H1 (cell line): ENCODE results near the gene SPACA5. TPM values are rescaled to one million over a fixed set of nuclear protein-coding genes. Genes with fewer than 3 reads are reported as not detected.
"Not testable (repeated sequence)": the region's sequence is repeated elsewhere in the genome, so short reads cannot be mapped to it uniquely, and the experiment has no call there.

Experiments used
- CTCF ChIA-PET: fragments of 300-600 bp; sonication (Branson Sonifier 250); formaldehyde crosslinking; loops from one replicate; lab custom pipeline; 2021; ENCODE audit not compliant: partially characterized antibody; lab: Charles Lee
- POLR2A ChIA-PET: fragments of 300-600 bp; sonication (Branson Sonifier 250); formaldehyde crosslinking; loops from one replicate; lab custom pipeline; 2021; ENCODE audit warnings: inconsistent platforms; ENCODE audit not compliant: partially characterized antibody; lab: Charles Lee
- DNase-seq, 2 experiments: peaks; one replicate each; pipeline versions ENCODE4 v3.0.0 to v3.0.0-alpha.2; 2010 to 2022; ENCODE audit warnings: low spot score in 2 of 2, low read depth in 1 of 2, mixed read lengths in 1 of 2
- FAIRE-seq: peaks from 2 replicates; lab custom pipeline; 2011; peaks lifted over from hg19 to GRCh38; lab: Jason Lieb, UNC
- H2AFZ ChIP-seq: 2 replicates; pipeline ENCODE4 v1.8.1; 2012; ENCODE audit warnings: low read length, inconsistent platforms
- H2AK5ac ChIP-seq: 2 replicates; pipeline ENCODE4 v1.6.1; 2013; ENCODE audit warnings: low read depth, low read length
- H2BK120ac ChIP-seq: replicated peaks from 2 replicates; pipeline ENCODE3; 2013; ENCODE audit warnings: low read depth, low read length, inconsistent platforms
- H2BK12ac ChIP-seq: 2 replicates; pipeline ENCODE4 v1.6.1; 2013; ENCODE audit warnings: low read depth, low read length
- H2BK15ac ChIP-seq: 2 replicates; pipeline ENCODE4 v1.6.1; 2013; ENCODE audit warnings: low read length
- H2BK20ac ChIP-seq: 2 replicates; pipeline ENCODE4 v1.6.1; 2013; ENCODE audit warnings: low read length
- H2BK5ac ChIP-seq: 2 replicates; pipeline ENCODE4 v1.6.1; 2013; ENCODE audit warnings: low read depth, low read length
- H3K14ac ChIP-seq: 2 replicates; pipeline ENCODE4 v1.6.1; 2013; ENCODE audit warnings: inconsistent platforms; ENCODE audit not compliant: insufficient read length
- H3K18ac ChIP-seq: 2 replicates; pipeline ENCODE4 v1.6.1; 2013; ENCODE audit warnings: low read length; ENCODE audit errors: extremely low read depth
- H3K23ac ChIP-seq: 2 replicates; pipeline ENCODE4 v1.6.1; 2013; ENCODE audit warnings: inconsistent platforms; ENCODE audit not compliant: insufficient read length
- H3K23me2 ChIP-seq: 2 replicates; pipeline ENCODE4 v1.6.1; 2013; ENCODE audit warnings: low read depth, low read length
- H3K27ac ChIP-seq: 2 replicates; pipeline ENCODE4 v1.6.1; 2011; ENCODE audit warnings: low read depth, low read length, inconsistent platforms
- H3K27me3 ChIP-seq, 4 experiments: replicated peaks in 1 of 4; 1 replicate in 1 of 4; 2 replicates in 3 of 4; pipeline versions ENCODE4 v1.6.1 to v1.8.1; 2011 to 2013; ENCODE audit warnings: low read length in 3 of 4, mild to moderate bottlenecking in 3 of 4, inconsistent platforms in 2 of 4, mixed read lengths in 2 of 4, moderate library complexity in 1 of 4; ENCODE audit not compliant: control insufficient read depth in 3 of 4, insufficient read depth in 3 of 4; ENCODE audit errors: extremely low read depth in 1 of 4
- H3K36me3 ChIP-seq, 4 experiments: 2 replicates each; pipeline versions ENCODE4 v1.6.1 to v1.8.1; 2011 to 2013; ENCODE audit warnings: mild to moderate bottlenecking in 4 of 4, low read length in 3 of 4, moderate library complexity in 2 of 4, control low read depth in 1 of 4, inconsistent platforms in 1 of 4; ENCODE audit not compliant: insufficient read depth in 4 of 4, control insufficient read depth in 2 of 4
- H3K4ac ChIP-seq: replicated peaks from 2 replicates; pipeline ENCODE3; 2013; ENCODE audit warnings: low read length, low read depth, mixed read lengths, inconsistent platforms; ENCODE audit not compliant: insufficient read length
- H3K4me1 ChIP-seq, 4 experiments: replicated peaks in 1 of 4; 1 replicate in 1 of 4; 2 replicates in 3 of 4; pipeline versions ENCODE4 v1.6.1 to v1.8.1; 2011 to 2013; ENCODE audit warnings: low read length in 3 of 4, inconsistent platforms in 2 of 4, mixed read lengths in 1 of 4; ENCODE audit not compliant: insufficient read depth in 4 of 4, control insufficient read depth in 3 of 4
- H3K4me2 ChIP-seq, 2 experiments: 2 replicates each; pipeline versions ENCODE4 v1.6.1 to v1.8.1; 2011 to 2013; ENCODE audit warnings: low read depth in 2 of 2, low read length in 2 of 2, control low read depth in 1 of 2, inconsistent platforms in 1 of 2, mild to moderate bottlenecking in 1 of 2; ENCODE audit not compliant: insufficient read depth in 1 of 2
- H3K4me3 ChIP-seq, 4 experiments: fragments of 200-600, 300-600 bp in 1 of 4; sonication (generic), shearing (Covaris generic), sonication (Bioruptor Twin) in 1 of 4; 2 replicates each; pipeline versions ENCODE4 v1.5.1 to v1.8.1; 2011 to 2016; ENCODE audit warnings: low read length in 4 of 4, low read depth in 3 of 4, control low read depth in 2 of 4, inconsistent platforms in 2 of 4, mild to moderate bottlenecking in 2 of 4, mixed read lengths in 1 of 4, moderate library complexity in 1 of 4; ENCODE audit not compliant: insufficient read depth in 2 of 4; ENCODE audit errors: extremely low read depth in 1 of 4
- H3K56ac ChIP-seq: replicated peaks from 2 replicates; pipeline ENCODE3; 2013; ENCODE audit warnings: low read depth, mild to moderate bottlenecking, mixed read lengths, low read length, inconsistent platforms; ENCODE audit not compliant: insufficient read length
- H3K79me1 ChIP-seq: 2 replicates; pipeline ENCODE4 v1.6.1; 2013; ENCODE audit warnings: low read depth, low read length, control low read depth
- H3K79me2 ChIP-seq, 2 experiments: 2 replicates each; pipeline versions ENCODE4 v1.6.1 to v1.8.1; 2012 to 2013; ENCODE audit warnings: low read length in 2 of 2, mild to moderate bottlenecking in 2 of 2, inconsistent platforms in 1 of 2; ENCODE audit not compliant: insufficient read depth in 2 of 2, control insufficient read depth in 1 of 2
- H3K9ac ChIP-seq, 4 experiments: replicated peaks in 1 of 4; 1 replicate in 1 of 4; 2 replicates in 3 of 4; pipeline versions ENCODE4 v1.6.1 to v1.8.1; 2011 to 2013; ENCODE audit warnings: low read depth in 3 of 4, low read length in 3 of 4, control low read depth in 2 of 4, mild to moderate bottlenecking in 2 of 4, moderate library complexity in 2 of 4, inconsistent platforms in 1 of 4; ENCODE audit errors: extremely low read depth in 1 of 4
- H3K9me3 ChIP-seq, 2 experiments: 2 replicates each; pipeline versions ENCODE4 v1.6.1 to v1.8.1; 2012 to 2013; ENCODE audit warnings: mild to moderate bottlenecking in 2 of 2, moderate library complexity in 2 of 2, control low read depth in 1 of 2, inconsistent platforms in 1 of 2, low read depth in 1 of 2, low read length in 1 of 2, mixed read lengths in 1 of 2; ENCODE audit not compliant: insufficient read depth in 2 of 2
- H4K20me1 ChIP-seq, 2 experiments: replicated peaks in 1 of 2; 2 replicates each; pipeline versions ENCODE3 to v1.8.1; 2011 to 2013; ENCODE audit warnings: inconsistent platforms in 2 of 2, low read length in 2 of 2, mild to moderate bottlenecking in 1 of 2; ENCODE audit not compliant: insufficient read depth in 2 of 2, control insufficient read depth in 1 of 2
- H4K5ac ChIP-seq: 2 replicates; pipeline ENCODE4 v1.6.1; 2013; ENCODE audit warnings: low read length, low read depth, mixed read lengths, inconsistent platforms; ENCODE audit not compliant: insufficient read length
- H4K8ac ChIP-seq: 2 replicates; pipeline ENCODE4 v1.8.0; 2013; ENCODE audit warnings: mild to moderate bottlenecking, moderate library complexity, low read length, inconsistent platforms; ENCODE audit not compliant: insufficient read depth; ENCODE audit errors: extremely low read depth
- H4K91ac ChIP-seq: replicated peaks from 2 replicates; pipeline ENCODE3; 2013; ENCODE audit warnings: low read length, mixed read lengths, inconsistent platforms; ENCODE audit not compliant: insufficient read length
- BCL11A ChIP-seq, 2 experiments: IDR thresholded peaks; one replicate each; pipeline ENCODE4 v1.6.1; 2011; ENCODE audit warnings: low read depth in 2 of 2, low read length in 2 of 2, mild to moderate bottlenecking in 2 of 2
- GTF2F1 ChIP-seq: IDR thresholded peaks from 2 replicates; pipeline ENCODE4 v1.6.1; 2012; ENCODE audit warnings: low read depth, low read length, improper control_type of control experiment, borderline replicate concordance
- WGBS, 2 experiments: shearing (Covaris generic) in 1 of 2; methylation state at CpG; one replicate each; pipeline versions ENCODE4 v1.1.6 to v1.1.7; 2013 to 2015; ENCODE audit warnings: low lambda C conversion rate in 2 of 2, mixed read lengths in 2 of 2, inconsistent platforms in 1 of 2, low coverage in 1 of 2, missing lambda C conversion rate in 1 of 2; ENCODE audit not compliant: insufficient replicate concordance in 2 of 2, insufficient coverage in 1 of 2, insufficient read length in 1 of 2; ENCODE audit errors: extremely low coverage in 1 of 2, missing lambda C conversion rate in 1 of 2; 5-methylcytosine and 5-hydroxymethylcytosine counted together
- polyA plus RNA-seq, 7 experiments: library from polyadenylated mRNA; depleted of rRNA in 3 of 7; stranded (reverse) in 5 of 7; unstranded in 2 of 7; fragments of >200 nt in 5 of 7; fragments of 200-250 nt in 2 of 7; gene quantifications; 1 replicate in 5 of 7; 2 replicates in 1 of 7; 4 replicates in 1 of 7; pipeline versions ENCODE4 v1.2.1 to v1.2.3, GENCODE V29; 2011 to 2013; ENCODE audit warnings: missing spikeins in 2 of 7, mixed read lengths in 2 of 7
- total RNA-seq: library from RNA; stranded (reverse); fragmentation: NEBNext Ultra II Directional; extraction: Animal tissue kit (Norgen Biotek cat#: 25700); gene quantifications from 2 replicates; pipeline ENCODE4 v1.2.1, GENCODE V29; 2021

Gene SPACA5
- total and polyA plus RNA-seq, 2 of the 8 experiments (the other 6 are each of a cell fraction or from before 2014, with no cell fraction given): 0.26 TPM; not detected in 1

GRCh38 chrX:48025561-48025960 lies 18.8 kb downstream of the SPACA5 start (continued):
- TF ChIP-seq GTF2F1 (no peak), BCL11A (IDR thresholded peaks at IDR 0.05; ENCODE audit: low read depth in 2 of 2, low read length in 2 of 2) (no peak)
- TF ChIP-seq, all 59 proteins: peak for 2

DNA sequence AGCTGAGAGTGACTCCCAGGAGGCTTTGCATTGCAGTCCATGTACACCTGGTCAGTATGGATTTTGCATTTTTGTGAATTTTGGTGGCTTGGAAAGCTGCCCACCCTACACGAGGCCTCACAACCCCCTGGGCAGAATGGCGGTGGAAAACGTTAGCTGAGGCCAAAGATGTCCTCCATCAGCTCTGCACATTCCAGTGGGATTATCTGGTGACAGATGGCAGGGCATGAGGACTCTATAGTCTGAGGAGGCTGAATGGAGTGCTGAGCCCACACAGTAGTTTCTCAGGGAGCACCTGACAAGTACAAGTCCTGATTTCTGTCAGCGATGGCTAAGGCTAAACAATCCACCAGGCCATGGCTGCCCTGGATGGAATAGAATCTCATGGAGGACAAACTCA lies 20.8 kb downstream of the SPACA5 start:
- H2BK12ac ChIP-seq, H3K4me1 ChIP-seq, H2BK20ac ChIP-seq, H2AK5ac ChIP-seq, H4K20me1 ChIP-seq, H4K8ac ChIP-seq, H3K9ac ChIP-seq, H4K5ac ChIP-seq, H3K4me3 ChIP-seq, H3K18ac ChIP-seq, H3K27me3 ChIP-seq, H3K36me3 ChIP-seq, H2BK15ac ChIP-seq, H4K91ac ChIP-seq, H3K14ac ChIP-seq, H2BK5ac ChIP-seq, H3K27ac ChIP-seq, H3K23me2 ChIP-seq, H2AFZ ChIP-seq, H3K4ac ChIP-seq, H2BK120ac ChIP-seq, DNase-seq, H3K23ac ChIP-seq, POLR2A ChIA-PET, H3K9me3 ChIP-seq, H3K79me1 ChIP-seq, H3K4me2 ChIP-seq, FAIRE-seq, H3K56ac ChIP-seq, H3K79me2 ChIP-seq: not testable (repeated sequence)
- whole genome bisulfite sequencing, 2 experiments: 83% methylated on average over 3 of the region's 4 CpGs; no CpG with 5 or more reads in 1 of the 2 experiments
- CTCF ChIA-PET: interaction anchor here (0.6 to 3.5 kb wide), 20 partner anchors 8 to 465 kb away, joined by 3 to 31 read pairs (median 4); no protein-coding TSS in a partner anchor
